H9 (cell line): ENCODE results near the gene SPATA25. TPM values are rescaled to one million over a fixed set of nuclear protein-coding genes. Genes with fewer than 3 reads are reported as not detected.
A peak's percentile ranks its signal among the peaks of the same experiment; 100 is the strongest.

Experiments
- DNase-seq: peaks from one replicate; pipeline ENCODE4 v3.0.0-alpha.2; 2017
- H2AFZ ChIP-seq: one replicate; pipeline ENCODE4 v1.6.1; 2013; ENCODE audit warnings: mild to moderate bottlenecking, low read length, control low read depth, moderate library complexity
- H2AK5ac ChIP-seq: 2 replicates; pipeline ENCODE4 v1.6.1; 2013; ENCODE audit warnings: low read length, control low read depth, mixed read lengths; ENCODE audit not compliant: insufficient read length
- H2BK120ac ChIP-seq: one replicate; pipeline ENCODE4 v1.6.1; 2013; ENCODE audit warnings: low read depth, mild to moderate bottlenecking, low read length, control low read depth, inconsistent platforms; ENCODE audit not compliant: poor library complexity, severe bottlenecking
- H2BK12ac ChIP-seq: 2 replicates; pipeline ENCODE4 v1.6.1; 2013; ENCODE audit warnings: low read length, control low read depth, mixed read lengths, low read depth; ENCODE audit not compliant: insufficient read length
- H2BK15ac ChIP-seq: 2 replicates; pipeline ENCODE4 v1.6.1; 2013; ENCODE audit warnings: low read depth, low read length, control low read depth
- H2BK20ac ChIP-seq: one replicate; pipeline ENCODE4 v1.6.1; 2013; ENCODE audit warnings: low read depth, mild to moderate bottlenecking, low read length, control low read depth, inconsistent platforms; ENCODE audit not compliant: poor library complexity, severe bottlenecking
- H2BK5ac ChIP-seq: 2 replicates; pipeline ENCODE4 v1.6.1; 2013; ENCODE audit warnings: low read length, control low read depth, mixed read lengths; ENCODE audit not compliant: insufficient read length
- H3K14ac ChIP-seq: 2 replicates; pipeline ENCODE4 v1.6.1; 2013; ENCODE audit warnings: low read length, control low read depth; ENCODE audit not compliant: insufficient read depth
- H3K18ac ChIP-seq: 2 replicates; pipeline ENCODE4 v1.6.1; 2013; ENCODE audit warnings: low read depth, mild to moderate bottlenecking, mixed read lengths, low read length, control low read depth; ENCODE audit not compliant: insufficient read length
- H3K23ac ChIP-seq: 2 replicates; pipeline ENCODE4 v1.6.1; 2013; ENCODE audit warnings: low read length, control low read depth, mixed read lengths, low read depth; ENCODE audit not compliant: insufficient read length
- H3K23me2 ChIP-seq: 2 replicates; pipeline ENCODE4 v1.6.1; 2013; ENCODE audit warnings: low read depth, mild to moderate bottlenecking, mixed read lengths, low read length, control low read depth; ENCODE audit not compliant: insufficient read length, poor library complexity, severe bottlenecking
- H3K27ac ChIP-seq: 2 replicates; pipeline ENCODE4 v1.5.1; 2013; ENCODE audit warnings: low read length, control low read depth, mixed read lengths, low read depth; ENCODE audit not compliant: insufficient read length
- H3K27me3 ChIP-seq: 2 replicates; pipeline ENCODE4 v1.6.1; 2013; ENCODE audit warnings: low read length, control low read depth, inconsistent platforms; ENCODE audit not compliant: insufficient read depth
- H3K4ac ChIP-seq: 2 replicates; pipeline ENCODE4 v1.6.1; 2013; ENCODE audit warnings: low read depth, mild to moderate bottlenecking, control low read depth, inconsistent platforms, low read length, moderate library complexity
- H3K4me1 ChIP-seq: 2 replicates; pipeline ENCODE4 v1.6.1; 2013; ENCODE audit warnings: low read length, control low read depth, inconsistent platforms; ENCODE audit not compliant: insufficient read depth
- H3K4me2 ChIP-seq: 2 replicates; pipeline ENCODE4 v1.6.1; 2013; ENCODE audit warnings: low read length, control low read depth, mixed read lengths; ENCODE audit not compliant: insufficient read length, insufficient read depth
- H3K56ac ChIP-seq: 2 replicates; pipeline ENCODE4 v1.6.1; 2013; ENCODE audit warnings: low read depth, mild to moderate bottlenecking, mixed read lengths, low read length, control low read depth; ENCODE audit not compliant: insufficient read length
- H3K79me1 ChIP-seq: 2 replicates; pipeline ENCODE4 v1.6.1; 2013; ENCODE audit warnings: low read depth, mild to moderate bottlenecking, moderate library complexity, low read length, control low read depth, inconsistent platforms; ENCODE audit not compliant: insufficient read depth, poor library complexity, severe bottlenecking
- H3K79me2 ChIP-seq: 2 replicates; pipeline ENCODE4 v1.6.1; 2013; ENCODE audit warnings: low read length, control low read depth, inconsistent platforms; ENCODE audit not compliant: insufficient read depth
- H3K9ac ChIP-seq: 2 replicates; pipeline ENCODE4 v1.6.1; 2013; ENCODE audit warnings: low read length, control low read depth, mixed read lengths; ENCODE audit not compliant: insufficient read length; ENCODE audit errors: extremely low read depth
- H3K9me3 ChIP-seq: one replicate; pipeline ENCODE4 v1.6.1; 2013; ENCODE audit warnings: low read depth, low read length, inconsistent platforms; ENCODE audit not compliant: control insufficient read depth
- H3T11ph ChIP-seq: one replicate; pipeline ENCODE4 v1.6.1; 2013; ENCODE audit warnings: mild to moderate bottlenecking, low read length, control low read depth, inconsistent platforms
- H4K20me1 ChIP-seq: one replicate; pipeline ENCODE4 v1.6.1; 2013; ENCODE audit not compliant: control insufficient read depth, insufficient read length, insufficient read depth
- H4K5ac ChIP-seq: 2 replicates; pipeline ENCODE4 v1.6.1; 2013; ENCODE audit warnings: low read depth, mild to moderate bottlenecking, mixed read lengths, low read length, control low read depth; ENCODE audit not compliant: insufficient read length
- H4K8ac ChIP-seq: replicated peaks from 2 replicates; pipeline ENCODE4 v1.6.1; 2013; ENCODE audit warnings: low read length, control low read depth, mixed read lengths, low read depth; ENCODE audit not compliant: insufficient read length
- H4K91ac ChIP-seq: 2 replicates; pipeline ENCODE4 v1.6.1; 2013; ENCODE audit warnings: low read depth, mild to moderate bottlenecking, moderate library complexity, mixed read lengths, low read length, control low read depth; ENCODE audit not compliant: insufficient read length
- H3K27ac Mint-ChIP-seq, 3 experiments: 2 replicates in 2 of 3; 3 replicates in 1 of 3; pipeline ENCODE4 v1.8.0; 2020 to 2021; ENCODE audit warnings: mixed read lengths in 3 of 3, mild to moderate bottlenecking in 1 of 3, moderate library complexity in 1 of 3
- H3K27me3 Mint-ChIP-seq: 2 replicates; pipeline ENCODE4 v1.8.0; 2021; ENCODE audit warnings: low read depth, mild to moderate bottlenecking, moderate library complexity, mixed read lengths
- H3K36me3 Mint-ChIP-seq, 3 experiments: 2 replicates in 2 of 3; 3 replicates in 1 of 3; pipeline ENCODE4 v1.8.0; 2020 to 2021; ENCODE audit warnings: low read depth in 3 of 3, mixed read lengths in 3 of 3; ENCODE audit not compliant: insufficient read depth in 1 of 3
- H3K4me1 Mint-ChIP-seq, 2 experiments: 2 replicates each; pipeline ENCODE4 v1.8.0; 2020; ENCODE audit warnings: mixed read lengths in 2 of 2
- H3K4me3 Mint-ChIP-seq, 2 experiments: 2 replicates in 1 of 2; 3 replicates in 1 of 2; pipeline ENCODE4 v1.8.0; 2020 to 2021; ENCODE audit warnings: mild to moderate bottlenecking in 2 of 2, mixed read lengths in 2 of 2, moderate library complexity in 1 of 2
- H3K9me3 Mint-ChIP-seq, 2 experiments: 2 replicates in 1 of 2; 3 replicates in 1 of 2; pipeline ENCODE4 v1.8.0; 2020; ENCODE audit warnings: mild to moderate bottlenecking in 2 of 2, mixed read lengths in 2 of 2, moderate library complexity in 1 of 2
- CTCF ChIP-seq: fragments of 200-600 bp; sonication (generic); conservative IDR thresholded peaks from 3 replicates; pipeline ENCODE4 v1.8.0; 2021; ENCODE audit warnings: antibody characterized with exemption, mild to moderate bottlenecking
- WGBS: extraction: QIAGEN DNeasy Blood & Tissue Kit; methylation state at CpG from one replicate; pipeline ENCODE4 v1.1.7; 2013; ENCODE audit warnings: missing lambda C conversion rate, low lambda C conversion rate, mixed read lengths; ENCODE audit not compliant: insufficient read length; ENCODE audit errors: extremely low coverage; 5-methylcytosine and 5-hydroxymethylcytosine counted together
- total RNA-seq: library from RNA; stranded (reverse); gene quantifications from 2 replicates; pipeline ENCODE4 v1.2.1, GENCODE V29; 2021

Gene SPATA25
- total RNA-seq, 1 experiment from 2014 or later: 2.4 TPM

GRCh38 chr20:45882469-45883099, 4.8 kb downstream of the SPATA25 start:
- H2BK15ac ChIP-seq: no peak overlapping the region
- no peak overlapping the region for H4K8ac ChIP-seq
- no peak overlapping the region for H2BK120ac ChIP-seq
- H3K18ac ChIP-seq: no peak overlapping the region
- H3K27ac Mint-ChIP-seq: no peak overlapping the region; a peak in 1 of 7 replicates
- no peak overlapping the region for H3K27ac ChIP-seq
- no peak overlapping the region for H3K4me2 ChIP-seq
- H4K5ac ChIP-seq: no peak overlapping the region
- no peaks in the 10 kb centered on the region for H3K79me1 ChIP-seq
- no CpG with 5 or more reads among the region's 4 CpGs for WGBS
- no peak for DNase-seq
- peak overlapping the region; percentile 55 to 72 for H3K4me3 Mint-ChIP-seq
- no peak overlapping the region for H2AK5ac ChIP-seq
- H3K79me2 ChIP-seq: peaks cover 5% of the 10 kb centered on the region; the same call in 1 of the 2 replicates
- no peak overlapping the region for H3K56ac ChIP-seq
- H3K23me2 ChIP-seq: peaks cover 5% of the 10 kb centered on the region
- no peak overlapping the region for H2BK12ac ChIP-seq
- H2AFZ ChIP-seq: no peak overlapping the region
- no peak overlapping the region for H4K91ac ChIP-seq
- no peak overlapping the region for H3K14ac ChIP-seq
- no peak overlapping the region for H3K4ac ChIP-seq
- H3K4me1 Mint-ChIP-seq: peaks cover 5 to 9% of the 10 kb centered on the region in 2 experiments
- no peaks in the 10 kb centered on the region for H3K27me3 Mint-ChIP-seq
- H3K23ac ChIP-seq: no peak overlapping the region
- no peak overlapping the region for H3T11ph ChIP-seq
- H2BK5ac ChIP-seq: no peak overlapping the region
- no peak overlapping the region for H2BK20ac ChIP-seq
- no peaks in the 10 kb centered on the region for H3K27me3 ChIP-seq
- H3K9ac ChIP-seq: no peak overlapping the region
- peaks cover 17 to 31% (median 24%) of the 10 kb centered on the region in 3 experiments for H3K36me3 Mint-ChIP-seq
- H3K4me1 ChIP-seq: no peaks in the 10 kb centered on the region
- no peaks in the 10 kb centered on the region for H4K20me1 ChIP-seq
- TF ChIP-seq CTCF: no peak
- no peaks in the 10 kb centered on the region for H3K9me3 ChIP-seq
- H3K9me3 Mint-ChIP-seq: no peaks in the 10 kb centered on the region; a peak in 1 of 5 replicates
